Brain microvascular endothelial cell (primary cell): ENCODE results near the gene NPRL2.

Experiments
- DNase-seq: peaks from one replicate; pipeline ENCODE4 v3.0.0-alpha.2; 2020
- H3K27ac ChIP-seq: fragments of 250-450 bp; sonication (Bioruptor Pico); 2 replicates; pipeline ENCODE4 v1.5.1; 2020; ENCODE audit warnings: mild to moderate bottlenecking, moderate library complexity
- H3K27me3 ChIP-seq: fragments of 250-450 bp; sonication (Bioruptor Pico); replicated peaks from 2 replicates; pipeline ENCODE4 v1.5.1; 2020; ENCODE audit warnings: mild to moderate bottlenecking
- H3K36me3 ChIP-seq: fragments of 250-450 bp; sonication (Bioruptor Pico); replicated peaks from 2 replicates; pipeline ENCODE4 v1.5.1; 2020; ENCODE audit warnings: mild to moderate bottlenecking
- H3K4me3 ChIP-seq: 2 replicates; pipeline ENCODE4 v1.5.1; 2011; ENCODE audit warnings: low read depth, mild to moderate bottlenecking, control low read depth, low read length, moderate library complexity
- CTCF ChIP-seq: IDR thresholded peaks from 2 replicates; pipeline ENCODE4 v1.5.1; 2011; ENCODE audit warnings: low read depth, mild to moderate bottlenecking, moderate library complexity, low read length, control low read depth, inconsistent platforms; ENCODE audit errors: missing control alignments
- in situ Hi-C: cut with HindIII; loops from 2 replicates; pipeline ENCODE4 v1.10.0; 2017; ENCODE audit warnings: low sequenced_read_pairs, low pct_ligation_motif_present

NPRL2 gene

GRCh38 chr3:50342813-50343633 lies 7.6 kb downstream of the NPRL2 start:
- Histone ChIP-seq H3K27ac (no peak overlapping the region), H3K4me3 (no peak overlapping the region), H3K27me3 (no peaks in the 10 kb centered on the region), H3K36me3 (peaks cover 2% of the 10 kb centered on the region)
- in situ Hi-C loops: no loop called here
- DNase-seq: no peak
- TF ChIP-seq CTCF: peak; percentile 34

GRCh38 chr3:50341996-50342650 lies 8.5 kb downstream of the NPRL2 start:
- no peak overlapping the region for H3K27ac ChIP-seq

GRCh38 chr3:50341537-50341936 lies 9.0 kb downstream of the NPRL2 start:
- Histone ChIP-seq H3K27me3 (no peaks in the 10 kb centered on the region), H3K4me3 (peak overlapping the region; percentile 57), H3K27ac (no peak overlapping the region), H3K36me3 (no peaks in the 10 kb centered on the region)
- no peak for TF ChIP-seq CTCF
- no peak for DNase-seq
- in situ Hi-C loops: no loop called here

More at GRCh38 chr3:50341996-50342650, 8.5 kb downstream of the NPRL2 start:
- in situ Hi-C loops: no loop called here
- Histone ChIP-seq H3K36me3 (no peaks in the 10 kb centered on the region), H3K4me3 (no peak overlapping the region), H3K27me3 (no peaks in the 10 kb centered on the region)
- DNase-seq: no peak
- no peak for TF ChIP-seq CTCF

GRCh38 chr3:50340448-50341329 lies 9.9 kb downstream of the NPRL2 start, which contains the start of gene RASSF1:
Gene RASSF1 (minus strand): TSS chr3:50340836. CDS start chr3:50340805, 31 bp downstream.
- Histone ChIP-seq H3K36me3 (no peaks in the 10 kb centered on the region), H3K27ac (peak within 1 kb of the TSS; percentile 45), H3K4me3 (peak within 1 kb of the TSS; percentile 57), H3K27me3 (no peaks in the 10 kb centered on the region)
- in situ Hi-C loops: no loop called here
- no peak for TF ChIP-seq CTCF
- no peak for DNase-seq

GRCh38 chr3:50340147-50340447 lies 10.5 kb downstream of the NPRL2 start:
- no peak for DNase-seq
- Histone ChIP-seq H3K36me3 (no peaks in the 10 kb centered on the region), H3K27me3 (no peaks in the 10 kb centered on the region), H3K4me3 (peak overlapping the region; percentile 57), H3K27ac (peak overlapping the region; percentile 45)
- in situ Hi-C loops: no loop called here
- no peak for TF ChIP-seq CTCF
